Measurements from ENCODE around the gene ARHGAP15. TPM values are rescaled to one million over a fixed set of nuclear protein-coding genes. Genes with fewer than 3 reads are reported as not detected.

The ARHGAP15 gene
- polyA plus RNA-seq, 1 donor: 8.1 TPM

DNA sequence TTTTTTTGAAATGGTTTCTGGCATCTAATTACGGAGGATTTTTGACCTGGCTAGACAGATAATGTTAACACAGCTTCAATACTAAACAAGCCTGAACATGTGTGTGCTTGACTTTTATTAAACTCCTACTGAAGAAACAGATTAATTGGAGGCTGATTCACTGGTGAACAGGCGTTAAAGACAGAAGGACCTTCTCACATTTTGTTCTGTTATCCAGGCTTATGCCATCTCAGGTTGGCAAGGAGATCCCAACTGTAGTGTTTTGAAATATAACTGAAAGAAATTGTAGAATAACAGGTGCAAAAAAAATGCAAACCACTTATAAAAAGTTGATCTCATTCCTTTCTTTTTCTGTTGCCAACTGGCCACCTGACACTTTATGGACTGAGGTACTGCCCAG, 269.6 kb downstream of the ARHGAP15 start:
- no peak for DNase-seq (ENCODE audit: low read depth)

DNA sequence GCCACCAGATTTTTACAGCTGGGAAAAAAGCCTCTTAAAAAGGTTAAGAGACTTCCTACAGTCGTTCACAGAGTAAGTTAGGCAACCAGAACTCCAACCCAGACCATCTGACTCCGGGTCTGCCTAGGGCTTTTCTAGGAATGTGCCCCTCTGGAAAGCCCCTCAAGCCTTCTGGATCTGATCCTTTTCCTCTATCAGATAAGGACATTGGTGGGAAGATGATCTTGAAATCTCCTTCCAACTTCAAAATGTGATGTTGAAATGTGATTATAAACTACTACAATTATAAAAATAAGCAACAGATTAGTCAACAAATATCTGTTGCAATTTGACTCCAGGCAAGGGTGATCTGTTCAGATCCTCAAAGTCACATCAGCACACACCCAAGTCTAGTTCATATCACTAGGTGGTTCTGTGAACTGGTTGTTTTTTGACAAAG, 270.4 kb downstream of the ARHGAP15 start:
- DNase-seq (ENCODE audit: low read depth): no peak

DNA sequence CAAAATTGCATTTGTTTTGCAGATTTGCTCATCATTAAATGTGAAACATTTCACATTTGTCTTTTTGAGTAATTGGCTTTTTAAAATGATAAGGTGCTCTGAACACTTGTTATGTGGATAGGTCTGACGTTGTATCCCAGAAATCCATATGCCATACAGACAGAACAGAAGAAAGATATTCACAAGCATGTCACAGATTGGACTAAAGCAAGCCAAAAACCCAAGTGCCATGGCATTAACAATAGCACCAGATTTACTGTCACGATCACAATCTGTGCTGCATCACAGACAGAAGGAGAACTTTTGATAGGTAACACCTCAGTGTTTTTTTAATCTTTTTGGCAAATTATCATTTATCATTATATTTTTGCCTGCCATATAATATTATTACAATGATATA, 272.6 kb downstream of the ARHGAP15 start:
- DNase-seq (ENCODE audit: low read depth): no peak

DNA sequence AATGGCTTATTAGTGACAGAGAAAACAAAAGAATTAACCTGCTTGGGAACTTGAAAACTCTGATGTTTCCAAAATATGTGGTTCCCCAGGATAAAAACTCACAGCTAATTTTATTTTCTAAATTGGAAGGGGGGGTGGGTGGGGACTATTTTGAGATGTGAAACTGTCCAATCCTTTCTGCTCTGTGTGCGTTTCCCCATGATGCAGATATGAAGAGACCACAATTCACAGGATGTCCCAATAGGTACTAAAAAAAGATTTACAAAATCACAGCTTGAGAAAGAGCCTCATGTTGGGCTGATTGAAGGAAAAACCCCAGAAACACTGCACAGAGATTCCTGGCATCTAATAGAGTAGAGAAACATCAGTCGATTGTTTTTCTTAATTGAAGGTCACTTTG, 273.2 kb downstream of the ARHGAP15 start:
- no peak for DNase-seq (ENCODE audit: low read depth)

DNA sequence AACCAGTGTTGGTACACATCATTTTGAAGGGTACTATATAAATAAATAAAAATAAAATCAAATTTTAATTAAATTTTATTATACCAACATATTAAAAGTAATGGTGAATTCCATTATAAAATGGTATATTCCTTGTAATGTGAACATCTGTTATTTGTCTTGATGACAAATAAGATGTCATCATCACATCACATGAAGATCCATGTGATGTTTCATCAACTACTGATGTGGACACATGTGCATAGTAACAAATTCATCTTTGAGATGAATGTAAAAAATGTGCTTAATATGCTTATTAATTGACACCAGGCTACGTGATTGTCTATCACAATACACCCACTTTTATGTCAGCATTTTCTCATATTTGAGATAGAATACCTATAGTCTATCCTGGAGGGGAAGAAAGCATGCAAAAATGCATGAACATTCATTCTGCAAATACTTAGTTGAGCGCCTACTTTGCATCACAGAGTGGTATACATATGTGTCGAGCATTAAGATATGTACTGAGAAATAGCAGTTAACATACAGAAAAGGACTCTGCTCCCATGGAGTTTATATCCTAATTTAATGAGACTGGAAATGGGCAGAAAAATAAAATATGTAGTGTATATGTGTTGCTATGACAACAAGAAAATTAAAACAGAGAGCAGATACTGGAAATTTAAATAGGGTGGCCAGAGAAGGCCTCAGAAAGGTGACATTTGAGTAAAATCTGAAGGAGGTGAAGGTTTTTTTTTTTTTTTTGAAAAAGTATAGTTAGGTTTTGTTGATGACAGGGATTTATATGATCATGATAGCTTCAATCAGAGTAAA, 281.1 kb downstream of the ARHGAP15 start:
- no peak for DNase-seq (ENCODE audit: low read depth)

DNA sequence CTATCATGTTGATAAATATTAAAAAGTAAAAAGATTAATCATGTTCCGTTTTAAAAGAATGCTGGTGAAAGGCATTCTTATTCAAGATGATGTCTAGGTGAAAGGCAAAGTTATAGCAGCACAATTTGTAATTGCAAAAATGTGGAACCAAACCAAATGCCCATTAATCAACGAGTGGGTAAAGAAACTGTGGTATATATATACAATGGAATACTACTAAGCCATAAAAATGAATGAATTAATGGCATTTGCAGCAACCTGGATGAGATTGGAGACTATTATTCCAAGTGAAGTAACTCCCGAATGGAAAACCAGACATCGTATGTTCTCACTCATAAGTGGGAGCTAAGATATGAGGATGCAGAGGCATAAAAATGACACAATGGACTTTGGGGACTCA, 286.4 kb downstream of the ARHGAP15 start:
- no peak for DNase-seq (ENCODE audit: low read depth)

DNA sequence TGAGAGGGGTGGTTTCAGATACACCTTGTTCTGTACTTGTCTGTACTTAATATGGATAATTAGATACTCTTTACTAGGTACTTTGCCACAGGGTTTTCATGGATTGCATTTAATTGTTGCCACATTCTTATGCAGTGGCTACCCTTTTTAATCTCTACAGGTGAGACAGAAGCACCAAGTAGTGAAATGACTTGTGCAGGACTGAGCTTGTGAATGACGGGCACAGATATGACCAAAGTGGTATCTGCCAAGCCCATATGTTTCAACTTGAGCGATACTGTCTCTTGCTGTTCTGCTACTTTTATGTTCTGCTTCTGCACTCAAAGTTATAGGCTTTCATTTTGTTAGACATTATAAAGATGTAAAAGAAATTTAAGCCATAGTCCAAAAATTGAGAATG, 288.2 kb downstream of the ARHGAP15 start:
- DNase-seq (ENCODE audit: low read depth): no peak

DNA sequence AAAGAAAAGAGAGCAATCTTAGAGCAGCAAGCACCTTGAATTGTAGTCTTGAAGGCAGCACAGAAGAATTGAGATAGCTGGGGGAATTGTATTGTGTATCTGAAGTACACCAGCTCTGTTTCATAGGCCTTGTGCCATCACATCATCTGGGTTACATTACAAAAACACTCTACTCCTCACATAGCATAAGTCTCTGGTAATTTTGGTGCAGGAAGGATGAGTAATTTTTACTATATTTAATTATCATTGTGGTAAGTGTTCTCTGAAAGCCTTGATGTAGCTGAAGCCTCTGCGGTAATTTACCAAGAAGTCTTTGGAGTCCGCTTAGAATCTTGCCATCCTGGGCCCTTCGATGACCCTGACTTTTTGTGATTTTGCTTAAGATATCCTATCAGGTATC, 291.1 kb downstream of the ARHGAP15 start:
- DNase-seq (ENCODE audit: low read depth): no peak

DNA sequence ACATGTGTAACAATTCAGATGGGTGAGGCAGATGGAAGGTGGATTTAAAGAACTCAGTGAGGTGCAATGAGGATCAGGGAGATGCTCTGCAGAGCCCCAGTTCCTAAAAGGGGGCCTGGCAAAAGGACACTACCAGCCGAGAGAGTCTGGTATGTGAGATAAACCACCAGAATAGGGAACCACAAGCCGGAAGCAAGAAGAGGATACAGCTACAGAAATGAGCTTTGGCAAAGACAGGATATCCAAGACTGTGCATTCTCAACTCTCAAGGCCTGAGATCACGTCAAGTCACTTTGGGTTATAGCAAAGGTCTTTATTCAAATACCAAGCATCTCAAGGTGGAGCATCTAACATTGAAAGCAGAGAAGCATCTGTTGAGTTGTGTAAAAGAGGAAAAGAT, 293.5 kb downstream of the ARHGAP15 start:
- no peak for DNase-seq (ENCODE audit: low read depth)

DNA sequence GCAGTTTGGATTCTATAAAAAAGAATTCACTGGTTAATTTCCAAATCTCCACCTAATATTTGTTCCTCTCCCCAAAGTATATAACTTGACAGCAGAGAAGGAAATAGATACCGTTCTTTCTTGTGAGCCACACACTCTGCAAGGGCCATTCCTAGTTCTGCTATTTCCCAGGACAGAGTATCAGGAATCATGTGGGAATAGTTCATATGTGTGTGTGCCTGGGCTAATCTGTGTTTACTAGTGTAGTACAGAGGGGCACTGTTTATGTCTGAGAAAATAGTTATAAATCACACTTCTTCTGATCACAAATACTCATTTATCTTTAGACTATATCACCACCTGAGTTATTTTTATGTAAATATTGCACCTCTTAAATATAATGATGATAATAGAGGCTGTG, 296.7 kb downstream of the ARHGAP15 start:
- no peak for DNase-seq (ENCODE audit: low read depth)

DNA sequence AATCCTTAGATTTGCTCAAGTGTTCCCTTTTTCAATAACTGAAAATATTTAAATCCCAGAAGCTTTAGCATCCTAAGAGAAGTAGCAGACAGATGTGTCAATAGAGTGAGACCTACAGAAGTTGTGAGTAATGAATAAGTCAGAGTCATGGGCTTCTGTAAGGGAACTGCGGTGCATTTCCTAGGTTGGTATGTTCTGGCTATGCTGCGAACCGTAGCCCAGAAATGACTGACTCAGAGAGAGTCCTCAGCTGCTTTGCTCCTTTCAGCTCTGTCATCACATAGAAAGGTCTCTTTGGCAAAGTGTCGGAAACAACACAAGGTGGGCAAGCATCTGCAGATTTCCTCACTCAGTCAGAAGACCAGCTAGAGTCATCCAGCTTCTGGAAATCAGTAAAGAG, 297.1 kb downstream of the ARHGAP15 start:
- DNase-seq (ENCODE audit: low read depth): no peak

DNA sequence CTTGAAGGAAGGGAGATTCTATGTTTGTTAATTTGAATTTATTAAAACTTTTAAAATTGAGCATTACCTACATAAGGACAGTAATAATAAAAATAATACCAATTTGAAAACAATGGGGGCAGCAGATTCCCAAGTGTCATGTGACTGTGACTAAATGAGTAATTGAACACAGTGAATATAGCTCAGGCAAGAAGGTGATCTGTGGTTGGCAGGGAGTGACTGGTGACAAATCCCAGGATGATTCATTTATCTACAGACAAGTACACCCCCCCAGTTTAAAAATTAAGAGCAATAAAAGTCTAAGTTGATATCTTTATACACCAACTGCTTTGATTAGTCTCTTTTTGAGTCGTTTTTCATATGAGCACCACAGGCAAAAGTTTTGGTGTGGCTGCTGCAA, 299.5 kb downstream of the ARHGAP15 start:
- DNase-seq (ENCODE audit: low read depth): no peak

DNA sequence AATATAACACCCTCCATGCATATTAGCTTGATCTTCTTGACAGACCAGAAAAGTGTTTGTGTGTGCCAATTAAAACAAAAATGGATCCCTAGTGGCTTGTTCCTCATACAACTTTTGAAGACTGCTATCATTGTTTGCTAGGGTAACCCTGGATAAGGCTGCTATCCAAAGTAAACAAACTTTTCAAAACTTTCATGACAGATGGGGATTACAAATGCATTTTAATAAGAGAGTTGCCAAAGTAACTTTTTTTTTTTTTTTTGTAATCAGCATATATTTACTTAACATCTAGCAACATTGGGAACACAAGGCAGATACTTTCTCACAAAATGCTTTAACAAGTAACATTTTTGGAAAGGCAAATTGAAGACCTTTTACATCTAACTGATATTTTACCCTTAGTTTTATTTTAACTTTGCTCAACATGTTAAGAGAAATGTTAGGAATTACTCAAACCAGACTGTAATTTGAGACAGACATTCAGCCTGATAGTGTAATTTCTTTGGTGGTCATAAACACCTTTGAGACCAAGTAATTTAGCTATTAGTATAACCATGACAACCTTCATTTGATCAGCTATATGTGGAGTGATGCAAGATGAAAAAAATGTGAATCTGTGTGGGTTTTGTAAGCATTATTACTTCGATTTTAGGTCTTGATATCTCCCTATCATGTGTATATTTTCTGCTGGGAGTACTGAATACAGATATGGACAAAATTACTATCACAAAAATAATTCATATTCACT, 300.9 kb downstream of the ARHGAP15 start:
- no peak for DNase-seq (ENCODE audit: low read depth)

DNA sequence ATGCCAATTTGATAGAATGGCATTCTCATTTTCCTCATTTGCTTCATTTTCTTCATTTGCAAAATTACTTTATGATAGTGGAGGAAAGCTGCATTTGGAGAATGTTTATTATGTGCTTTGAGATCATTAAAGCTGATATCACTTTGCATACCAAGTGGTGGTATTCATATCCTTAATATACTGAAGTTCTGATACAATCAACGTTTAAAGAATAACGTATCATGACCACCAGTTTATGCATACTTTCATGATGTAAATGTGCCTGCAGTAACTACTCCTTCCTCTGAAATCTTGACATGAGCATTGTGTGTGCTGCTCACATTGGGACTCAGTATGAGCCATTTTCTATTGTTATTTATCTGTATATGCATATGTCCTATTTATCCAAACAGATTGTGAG, 302.1 kb downstream of the ARHGAP15 start:
- DNase-seq (ENCODE audit: low read depth): no peak

DNA sequence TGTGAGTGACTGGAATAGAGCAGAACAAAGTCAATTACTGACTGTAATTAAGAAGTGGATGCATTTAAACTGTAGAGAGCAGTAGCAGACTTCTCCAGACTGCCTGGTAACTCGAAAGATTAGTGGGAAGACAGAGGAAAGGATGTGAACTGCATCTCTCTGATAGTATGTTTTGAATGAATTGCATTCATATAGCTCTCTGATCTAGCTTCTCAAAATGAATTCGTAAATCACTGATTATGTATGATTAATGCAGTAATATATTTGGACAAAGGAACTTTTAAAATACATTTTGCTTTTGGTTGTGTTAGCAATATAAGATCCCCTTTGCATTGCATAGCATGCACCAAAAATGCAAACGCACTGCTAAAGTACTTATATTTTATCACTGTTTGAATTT, 304.0 kb downstream of the ARHGAP15 start:
- DNase-seq (ENCODE audit: low read depth): peak; percentile 29

DNA sequence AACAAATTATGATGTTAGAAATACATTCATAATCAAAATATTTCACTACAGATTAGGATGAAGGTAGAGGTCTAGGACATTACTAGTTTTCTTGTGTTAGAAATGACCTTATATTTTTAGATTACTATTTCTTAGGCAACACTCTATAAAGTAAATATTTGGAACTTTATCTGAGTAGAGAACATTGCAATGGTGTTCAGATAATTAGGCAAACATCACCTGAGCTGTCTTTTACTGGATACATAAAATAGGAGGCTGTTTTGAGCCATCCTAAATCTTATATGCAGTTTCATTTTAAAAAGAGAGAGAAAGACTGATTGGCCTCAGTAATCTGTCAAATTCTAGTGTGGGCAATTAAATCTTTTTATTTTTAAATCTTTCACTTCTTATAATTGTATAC, 304.6 kb downstream of the ARHGAP15 start:
- DNase-seq (ENCODE audit: low read depth): no peak

DNA sequence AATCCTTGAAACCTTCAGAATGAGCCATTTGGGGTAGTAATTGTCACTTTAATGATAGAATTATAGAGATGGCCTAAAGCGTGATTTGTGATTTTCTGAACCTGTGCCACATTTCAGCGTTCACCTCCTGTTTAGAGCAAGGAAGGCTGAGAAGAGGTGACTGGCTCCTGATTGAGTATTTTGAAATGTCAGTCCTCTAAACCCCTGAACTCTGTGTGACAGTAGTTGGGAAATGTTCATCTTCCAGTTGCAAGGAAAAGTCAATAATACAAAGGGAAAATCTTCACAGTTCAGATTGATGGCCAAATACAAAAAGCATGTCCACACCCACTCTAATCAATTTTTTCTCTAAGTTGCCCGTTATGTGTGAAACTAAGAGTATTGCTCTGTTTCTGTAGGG, 305.2 kb downstream of the ARHGAP15 start:
- no peak for DNase-seq (ENCODE audit: low read depth)

DNA sequence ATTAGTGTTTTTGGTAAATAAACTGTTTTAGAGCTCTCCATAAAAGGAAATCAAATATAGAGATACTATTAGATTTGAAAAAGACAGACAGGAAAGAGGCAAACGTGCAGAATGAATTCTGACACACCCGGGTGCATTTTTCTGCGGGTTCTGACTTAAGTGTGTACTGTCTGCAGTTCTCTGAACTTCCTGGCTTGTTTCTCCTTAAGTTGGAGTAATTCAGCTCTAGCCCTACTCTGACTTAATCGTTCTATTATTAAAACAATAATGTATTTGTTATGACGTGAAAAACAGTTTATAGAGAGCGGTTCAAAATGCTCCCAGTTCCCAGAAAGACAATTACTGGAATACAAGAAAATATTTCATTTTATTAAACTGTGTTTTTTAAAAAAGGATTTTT, 305.9 kb downstream of the ARHGAP15 start:
- DNase-seq (ENCODE audit: low read depth): peak; percentile 25

DNA sequence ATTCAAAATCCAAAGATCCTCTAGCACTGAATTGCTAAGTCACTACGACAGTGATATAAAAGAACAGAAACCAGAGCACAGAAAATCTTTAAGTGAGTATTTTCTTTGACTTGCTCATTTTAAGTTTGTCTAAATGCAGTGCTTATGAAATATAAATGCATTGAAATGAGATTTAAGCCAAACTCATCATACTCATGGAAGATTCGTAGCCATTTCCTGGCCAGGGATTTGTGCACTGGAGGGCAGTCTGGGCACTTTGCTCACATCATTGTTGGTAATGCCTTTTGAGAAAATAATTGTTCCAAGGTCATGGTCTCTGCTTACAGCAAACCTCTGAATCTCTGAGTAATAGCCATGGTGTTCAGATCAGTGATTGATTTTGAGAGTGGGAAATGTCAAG, 307.7 kb downstream of the ARHGAP15 start:
- DNase-seq (ENCODE audit: low read depth): no peak

DNA sequence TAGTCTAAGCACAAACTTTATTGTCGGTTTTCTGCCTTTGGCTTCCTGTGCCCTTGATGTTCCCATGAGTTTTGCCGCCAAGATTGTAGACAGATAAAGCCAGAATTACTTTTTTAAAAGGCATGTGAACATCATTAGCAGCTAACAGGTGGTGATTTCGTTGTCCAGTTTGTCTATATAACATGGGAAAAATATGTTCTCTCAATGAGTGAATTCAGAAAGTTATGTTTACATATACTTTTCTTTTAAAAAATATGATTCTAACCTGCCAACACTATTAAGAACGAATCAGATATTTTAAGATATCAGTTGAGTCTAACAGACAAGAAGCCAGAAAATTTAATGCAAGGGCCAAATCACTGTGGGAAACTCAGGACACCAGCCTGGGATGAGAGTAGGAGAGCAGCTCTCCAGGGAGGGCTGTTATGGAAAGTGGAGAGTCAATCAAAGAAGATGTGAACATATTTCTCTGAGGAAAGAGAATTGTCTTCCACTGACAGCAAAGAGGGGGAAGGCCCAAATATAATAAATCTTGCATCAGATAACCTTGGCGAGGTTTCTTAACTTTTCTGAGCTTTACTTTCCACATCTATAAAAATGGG, 311.3 kb downstream of the ARHGAP15 start:
- peak; percentile 55 for DNase-seq (ENCODE audit: low read depth)

DNA sequence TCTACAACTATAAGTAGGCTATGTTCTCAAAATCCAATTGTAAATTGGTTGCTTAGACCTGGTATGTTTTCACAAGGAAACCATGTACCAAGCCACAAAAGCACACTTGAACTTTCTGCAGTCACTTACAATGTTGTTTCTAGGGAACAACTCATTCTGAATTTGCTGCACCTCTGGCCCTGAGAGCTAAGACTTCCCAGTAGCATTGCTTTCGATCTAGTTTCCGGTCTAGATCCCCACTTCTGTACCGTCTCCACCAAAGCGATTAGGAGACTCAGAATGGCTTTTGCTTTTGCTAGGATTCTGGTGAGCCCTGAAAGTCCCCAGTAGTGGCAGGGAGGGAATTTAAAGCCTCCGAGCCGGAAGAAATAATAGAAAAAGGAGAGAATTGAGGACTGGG, 313.0 kb downstream of the ARHGAP15 start:
- DNase-seq (ENCODE audit: low read depth): no peak

DNA sequence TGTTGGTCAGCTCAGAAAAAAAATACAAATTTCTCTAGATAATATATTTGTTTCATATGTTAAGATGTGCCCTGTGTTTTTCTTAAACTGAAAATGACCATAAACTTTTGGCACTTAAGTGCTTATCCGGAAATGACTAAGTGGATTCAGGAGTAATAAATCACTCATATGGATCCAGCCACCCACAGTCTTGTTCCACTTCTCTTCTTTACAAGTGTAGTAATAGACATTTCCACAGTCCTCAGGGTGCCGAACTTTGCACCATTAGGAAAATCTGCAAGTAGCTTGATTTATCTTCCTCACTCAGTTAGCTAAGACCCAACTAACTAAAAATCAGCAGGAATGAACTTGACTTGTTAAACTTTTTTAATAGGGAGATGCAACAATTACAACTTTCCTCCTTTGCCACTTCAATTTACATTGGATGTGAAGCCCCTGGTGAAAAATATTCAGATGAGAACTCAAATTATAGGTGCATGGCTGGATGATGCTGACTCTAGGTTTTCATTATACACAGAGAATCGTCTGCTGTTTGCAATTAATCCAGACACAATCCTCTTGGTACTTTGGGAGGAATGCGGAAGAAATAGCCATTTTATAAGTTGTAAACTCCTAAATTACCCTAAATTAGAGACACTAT, 322.5 kb downstream of the ARHGAP15 start:
- DNase-seq (ENCODE audit: low read depth): no peak
